Measurements from ENCODE around the gene SIPA1L2.

DNA sequence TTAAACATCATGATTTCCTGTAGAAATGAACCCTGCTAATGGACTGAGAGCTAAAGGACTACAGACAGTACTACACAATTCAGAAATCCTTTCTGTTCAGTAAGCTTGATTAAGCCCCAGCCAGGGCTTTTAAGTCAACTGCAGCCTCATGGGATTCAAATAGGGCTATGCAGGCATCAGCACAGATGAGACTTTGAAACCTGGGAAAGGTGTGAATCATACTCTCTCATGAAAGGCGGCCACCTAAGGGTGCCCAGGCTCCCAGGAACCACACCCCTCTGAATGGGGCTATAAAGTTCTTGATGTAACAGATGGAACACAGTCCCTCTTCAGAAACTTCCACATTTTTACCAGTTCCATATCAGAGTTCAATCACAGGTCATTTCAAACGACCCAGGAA lies 7.6 kb downstream of the SIPA1L2 start:
- TF ChIP-seq EZH2 (IDR thresholded peaks at IDR 0.05; ENCODE audit: borderline replicate concordance, low read length), result no peak
- TF ChIP-seq CTCF (conservative IDR thresholded peaks at IDR 0.05 in 1 of 2, IDR thresholded peaks at IDR 0.05 in 1 of 2; ENCODE audit: extremely low read depth in 1 of 2, insufficient read depth in 1 of 2, low read depth in 1 of 2, low read length in 2 of 2), result no peak

All from mammary epithelial cell (primary cell).